Subcutaneous abdominal adipose tissue (tissue), 5 donors: ENCODE data around the gene MEX3D.

ENCODE experiments used
- H3K27ac ChIP-seq: one replicate; pipeline ENCODE4 v1.7.0; 2013; ENCODE audit warnings: low read depth, mild to moderate bottlenecking, inconsistent platforms, low read length, moderate library complexity
- H3K27me3 ChIP-seq, 5 donors: one replicate each; pipeline ENCODE4 v1.7.0; 2013; ENCODE audit warnings: low read length in 5 of 5, inconsistent platforms in 1 of 5; ENCODE audit not compliant: control insufficient read depth in 5 of 5, insufficient read depth in 4 of 5
- H3K36me3 ChIP-seq, 5 donors: one replicate each; pipeline ENCODE4 v1.7.0; 2013; ENCODE audit warnings: low read length in 5 of 5; ENCODE audit not compliant: control insufficient read depth in 5 of 5, insufficient read depth in 5 of 5
- H3K4me1 ChIP-seq, 5 donors: one replicate each; pipeline ENCODE4 v1.7.0; 2013; ENCODE audit warnings: low read length in 5 of 5, mild to moderate bottlenecking in 3 of 5, moderate library complexity in 1 of 5; ENCODE audit not compliant: control insufficient read depth in 5 of 5, insufficient read depth in 5 of 5
- H3K4me3 ChIP-seq, 5 donors: one replicate each; pipeline ENCODE4 v1.7.0; 2013; ENCODE audit warnings: low read length in 5 of 5, low read depth in 1 of 5
- H3K9ac ChIP-seq, 5 donors: one replicate each; pipeline ENCODE4 v1.7.0; 2013; ENCODE audit warnings: low read length in 5 of 5, mild to moderate bottlenecking in 4 of 5, moderate library complexity in 3 of 5
- H3K9me3 ChIP-seq, 5 donors: one replicate each; pipeline ENCODE4 v1.7.0; 2013; ENCODE audit warnings: low read length in 5 of 5; ENCODE audit not compliant: control insufficient read depth in 5 of 5
- donor health status: healthy.
- donor health status: healthy.
- donor health status: healthy.
- donor health status: healthy.
- donor health status: healthy.

The MEX3D gene

DNA sequence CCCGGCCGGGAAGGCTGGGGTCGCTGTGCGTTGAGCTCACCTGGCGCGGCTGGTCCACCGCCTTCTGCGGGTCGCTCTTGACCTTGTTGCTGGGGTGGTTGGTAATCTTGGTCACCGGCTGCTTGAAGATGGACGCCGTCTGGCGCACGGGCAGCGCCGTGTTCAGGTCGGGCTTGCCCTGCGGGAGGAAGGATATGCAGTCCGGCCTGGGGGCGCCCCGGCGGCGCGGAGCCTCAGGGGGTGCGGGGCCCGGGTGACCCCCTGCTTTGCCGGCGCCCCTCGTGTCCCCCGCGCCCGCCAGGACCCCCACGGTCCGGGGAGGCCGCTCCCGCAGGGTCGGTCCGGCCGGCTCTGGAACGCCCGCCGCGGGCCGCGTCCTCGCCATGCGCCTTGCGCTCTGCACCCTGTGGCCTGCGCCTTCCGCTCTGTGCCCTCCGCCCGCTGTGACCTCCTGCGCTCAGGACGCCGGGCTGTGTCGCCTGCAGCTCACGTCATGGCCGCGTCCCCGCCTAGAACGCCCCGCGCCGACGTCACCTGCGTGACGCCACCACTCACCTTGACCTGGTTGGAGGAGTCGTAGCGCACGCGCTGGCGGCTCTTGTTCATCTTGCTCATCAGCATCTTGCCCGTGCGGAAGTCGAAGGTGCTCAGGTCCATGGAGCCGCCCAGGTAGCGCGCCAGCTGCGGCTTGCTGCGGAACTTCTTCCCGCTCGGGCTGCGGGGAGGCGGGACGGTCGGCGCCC is 16.5 kb upstream of the MEX3D start:
- no peaks in the 10 kb centered on the region for H3K9me3 ChIP-seq
- no peak overlapping the region for H3K9ac ChIP-seq
- no peak overlapping the region for H3K27ac ChIP-seq
- H3K4me3 ChIP-seq, result no peak overlapping the region
- H3K4me1 ChIP-seq, result peaks cover 0 to 13% (median 3%) of the 10 kb centered on the region in 5 donors
- peaks cover 0 to 46% (median 38%) of the 10 kb centered on the region in 5 donors for H3K36me3 ChIP-seq
- no peaks in the 10 kb centered on the region for H3K27me3 ChIP-seq

DNA sequence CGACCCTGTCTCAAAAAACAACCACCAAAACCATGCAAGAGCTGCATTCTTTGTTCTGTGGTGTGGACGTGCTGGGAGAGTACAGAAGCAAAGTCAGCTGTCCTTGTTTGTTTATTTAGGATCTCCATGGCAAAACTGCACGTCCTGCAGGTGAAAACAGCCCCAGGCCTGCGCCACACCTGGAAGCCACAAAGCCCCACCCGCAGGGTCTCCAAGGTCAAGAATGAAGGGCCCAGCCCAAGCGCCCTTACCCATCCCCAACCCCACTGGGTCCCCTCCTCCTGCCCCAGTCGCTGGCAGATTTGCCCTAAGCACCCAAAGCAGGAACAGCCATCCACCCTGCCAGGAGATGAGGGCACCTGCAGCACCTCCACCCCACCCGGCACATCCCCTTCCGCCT is 14.1 kb upstream of the MEX3D start:
- Histone ChIP-seq H3K9ac (no peak overlapping the region), H3K27me3 (no peaks in the 10 kb centered on the region), H3K9me3 (no peaks in the 10 kb centered on the region), H3K4me1 (no peaks in the 10 kb centered on the region), H3K36me3 (peaks cover 0 to 67% (median 54%) of the 10 kb centered on the region in 5 donors), H3K27ac (no peak overlapping the region), H3K4me3 (no peak overlapping the region)

DNA sequence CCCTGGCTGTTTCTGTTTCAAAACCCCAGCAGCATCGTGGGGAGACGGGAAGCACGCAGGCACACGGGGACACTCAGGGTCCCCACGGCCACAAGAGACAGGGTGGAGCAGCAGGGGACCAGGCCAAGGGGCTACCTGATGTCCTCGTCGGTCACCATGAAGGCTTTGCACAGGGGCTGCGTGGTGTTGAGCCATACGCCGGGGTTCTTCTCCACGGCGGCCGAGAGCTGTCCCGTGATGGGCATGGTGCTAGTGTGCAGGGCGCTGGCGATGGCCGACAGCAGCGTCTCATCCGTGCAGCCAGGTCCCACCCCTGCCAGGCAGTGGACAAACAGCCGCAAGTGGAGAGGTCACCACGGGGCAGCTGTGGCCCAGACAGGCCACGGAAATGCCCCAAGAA is 12.8 kb upstream of the MEX3D start:
- Histone ChIP-seq H3K4me3 (no peak overlapping the region), H3K36me3 (peaks cover 0 to 79% (median 61%) of the 10 kb centered on the region in 5 donors)

DNA sequence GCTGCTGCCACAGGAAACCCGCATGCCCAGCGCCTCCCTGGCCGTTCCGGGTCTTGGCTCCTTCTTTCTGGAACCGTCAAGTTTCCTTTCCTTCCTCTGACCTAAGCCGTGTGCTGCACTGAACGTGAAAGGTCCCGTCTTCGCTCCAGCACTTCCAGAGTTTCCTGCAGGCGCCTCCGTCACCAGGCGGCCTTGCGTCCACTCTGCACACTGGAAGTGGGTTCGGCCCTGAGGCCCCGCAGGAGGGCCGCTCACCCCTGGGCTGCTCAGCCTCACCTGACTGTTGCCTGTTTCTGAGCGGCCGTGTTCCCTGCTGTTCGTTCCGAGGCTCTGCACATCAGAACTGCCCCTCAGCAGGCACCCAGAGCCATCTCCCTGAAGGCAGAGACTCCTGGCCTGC is 12.3 kb upstream of the MEX3D start:
- Histone ChIP-seq H3K27me3 (no peaks in the 10 kb centered on the region), H3K4me3 (no peak overlapping the region), H3K36me3 (peaks cover 0 to 80% (median 61%) of the 10 kb centered on the region in 5 donors), H3K9me3 (no peaks in the 10 kb centered on the region), H3K4me1 (no peaks in the 10 kb centered on the region), H3K9ac (no peak overlapping the region), H3K27ac (no peak overlapping the region)

More for the DNA sequence above, 12.8 kb upstream of the MEX3D start:
- Histone ChIP-seq H3K27ac (no peak overlapping the region), H3K9me3 (no peaks in the 10 kb centered on the region), H3K9ac (no peak overlapping the region), H3K4me1 (no peaks in the 10 kb centered on the region), H3K27me3 (no peaks in the 10 kb centered on the region)

DNA sequence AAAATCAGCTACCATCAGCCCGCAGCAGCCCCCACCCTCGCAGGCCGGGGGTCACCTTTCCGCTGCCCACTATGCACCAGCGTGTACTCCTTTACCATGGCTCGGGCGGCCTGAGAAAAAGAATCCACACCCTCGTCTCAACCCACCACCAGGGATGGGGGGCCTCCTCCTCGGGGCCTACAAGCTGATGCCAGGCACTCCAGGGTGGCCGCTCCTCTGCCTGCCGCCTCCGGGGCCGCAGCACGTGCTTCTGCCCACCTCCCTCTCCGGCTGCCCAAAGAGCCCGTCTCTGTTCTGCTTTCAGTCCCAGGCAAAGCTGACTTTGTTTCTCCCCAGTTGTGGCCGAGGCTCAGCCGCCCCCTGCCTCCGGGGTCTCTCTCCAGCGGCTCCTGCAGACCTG is 11.1 kb upstream of the MEX3D start:
- Histone ChIP-seq H3K9ac (no peak overlapping the region), H3K27me3 (no peaks in the 10 kb centered on the region), H3K4me3 (no peak overlapping the region), H3K36me3 (peaks cover 0 to 73% (median 58%) of the 10 kb centered on the region in 5 donors), H3K4me1 (no peaks in the 10 kb centered on the region), H3K27ac (no peak overlapping the region), H3K9me3 (no peaks in the 10 kb centered on the region)

DNA sequence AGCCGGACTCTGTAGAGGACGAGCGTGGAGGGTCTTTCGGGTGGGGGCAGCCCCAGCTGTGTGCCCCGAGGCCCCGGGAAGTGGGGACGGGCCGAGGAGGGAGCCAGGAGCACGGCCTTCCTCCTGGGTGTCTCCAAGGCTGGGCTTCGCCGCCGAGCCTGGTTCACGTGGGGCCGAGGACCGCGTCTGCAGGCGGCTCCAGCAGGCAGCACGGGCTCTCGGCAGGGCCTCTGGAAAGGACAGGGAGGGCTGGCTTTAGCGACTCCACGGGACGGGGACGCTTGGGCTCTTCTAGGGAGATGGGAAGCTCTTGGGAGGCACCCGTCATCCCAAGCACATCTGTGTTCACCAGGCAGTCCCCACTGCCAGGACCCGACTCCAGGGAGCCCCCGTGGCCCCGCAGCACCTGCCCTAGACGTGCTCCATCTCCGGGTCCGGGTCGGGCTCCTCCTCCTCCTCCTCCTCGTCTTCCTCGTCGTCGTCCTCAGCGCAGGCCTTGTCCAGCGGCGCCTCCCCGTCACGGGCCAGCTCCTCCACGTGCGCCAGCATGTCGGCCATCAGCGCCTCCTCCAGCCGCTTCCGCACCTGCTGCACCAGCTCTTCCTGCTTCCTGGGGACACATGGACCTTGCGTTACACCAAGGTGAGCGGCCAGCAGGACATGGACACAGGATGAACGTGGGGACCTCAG is 9.9 kb upstream of the MEX3D start:
- peaks cover 0 to 65% (median 53%) of the 10 kb centered on the region in 5 donors for H3K36me3 ChIP-seq
- no peaks in the 10 kb centered on the region for H3K9me3 ChIP-seq
- H3K9ac ChIP-seq, result no peak overlapping the region
- H3K27me3 ChIP-seq, result no peaks in the 10 kb centered on the region
- no peaks in the 10 kb centered on the region for H3K4me1 ChIP-seq
- H3K27ac ChIP-seq, result no peak overlapping the region
- no peak overlapping the region for H3K4me3 ChIP-seq

DNA sequence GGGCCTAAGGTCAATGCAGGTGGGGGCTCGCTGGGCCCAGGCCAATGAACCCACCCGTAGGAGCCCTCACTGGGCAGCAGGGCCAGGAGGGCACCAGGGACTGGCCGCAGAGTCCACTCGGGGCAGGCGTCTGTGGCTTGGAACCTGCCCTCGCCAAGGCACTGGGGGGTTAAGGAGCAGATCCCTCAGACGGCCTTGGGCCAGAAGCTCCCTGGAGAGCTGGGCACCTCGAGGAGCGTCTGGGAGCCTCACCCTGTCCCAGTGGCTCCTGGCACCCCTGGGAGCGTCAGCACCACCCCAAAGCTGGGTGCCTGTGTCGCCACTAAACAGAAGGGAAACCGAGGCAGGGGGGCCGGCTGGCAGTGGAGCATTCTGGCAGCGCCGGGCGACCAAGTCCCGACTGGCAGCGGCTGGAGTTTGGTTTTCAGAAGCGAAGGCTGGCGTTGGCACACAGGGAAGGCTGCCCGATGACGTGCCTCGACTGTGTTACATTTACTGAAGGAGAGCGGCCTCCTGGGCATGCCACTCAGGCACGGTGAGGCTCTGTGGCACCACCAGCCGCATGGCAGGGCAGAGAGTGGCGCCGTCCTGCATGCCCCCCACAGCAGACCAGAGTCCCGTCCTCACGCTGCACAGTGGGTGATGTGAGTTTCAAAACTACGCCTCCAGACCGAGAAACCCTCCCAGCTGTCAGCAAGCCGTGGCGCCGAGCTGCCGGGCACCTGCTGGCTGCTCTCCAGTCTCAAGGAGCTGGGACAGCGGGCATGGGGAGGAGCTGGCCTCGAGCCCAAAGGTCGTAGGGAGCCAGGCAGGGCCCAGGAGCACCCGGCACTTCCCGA is 9.2 kb upstream of the MEX3D start:
- H3K4me1 ChIP-seq, result no peaks in the 10 kb centered on the region
- no peak overlapping the region for H3K4me3 ChIP-seq
- no peak overlapping the region for H3K27ac ChIP-seq
- H3K27me3 ChIP-seq, result no peaks in the 10 kb centered on the region
- no peaks in the 10 kb centered on the region for H3K9me3 ChIP-seq
- no peak overlapping the region for H3K9ac ChIP-seq
- peaks cover 0 to 60% (median 48%) of the 10 kb centered on the region in 5 donors for H3K36me3 ChIP-seq

DNA sequence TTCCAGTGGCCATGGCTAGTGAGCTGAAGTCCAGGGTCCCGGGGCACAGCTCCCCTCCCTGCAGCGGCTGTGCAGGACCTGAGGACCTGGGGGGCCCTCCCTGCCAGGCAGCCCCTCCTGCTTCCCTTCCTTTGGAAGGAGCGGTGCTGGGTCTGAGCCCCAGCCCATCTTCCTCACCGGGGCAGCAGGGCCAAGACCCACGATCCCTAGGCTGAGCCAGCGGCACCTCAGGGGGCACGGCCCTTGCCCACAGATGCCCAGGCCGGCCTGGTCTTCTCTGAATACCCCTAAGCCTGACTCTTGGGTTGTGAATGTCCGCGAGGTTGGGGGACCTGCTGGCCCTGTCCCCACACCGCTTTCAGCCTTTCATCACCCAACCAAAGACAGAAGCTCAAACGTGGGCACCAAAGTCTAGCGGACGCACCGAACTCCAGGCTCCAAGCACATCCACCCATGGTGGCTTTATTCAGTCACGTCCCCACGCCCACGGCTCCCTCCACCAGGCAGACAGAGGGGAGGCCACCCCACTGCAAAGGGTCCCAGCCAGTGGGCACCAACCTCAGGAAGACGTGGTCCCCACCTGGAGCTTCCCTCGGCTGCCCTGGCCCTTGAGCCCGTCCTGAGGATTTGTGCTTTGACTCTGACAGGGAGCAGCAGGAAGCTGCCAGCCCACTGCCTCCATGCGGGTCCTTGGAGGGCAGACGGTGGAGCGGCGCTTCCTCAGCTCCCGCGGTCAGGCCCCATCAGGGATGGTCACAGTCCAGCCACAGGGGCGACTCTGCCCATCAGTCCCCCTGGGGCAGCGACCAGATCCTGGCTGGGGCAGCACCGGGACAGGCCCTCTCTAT is 8.3 kb upstream of the MEX3D start:
- Histone ChIP-seq H3K4me1 (no peaks in the 10 kb centered on the region), H3K9ac (no peak overlapping the region), H3K27me3 (no peaks in the 10 kb centered on the region), H3K9me3 (no peaks in the 10 kb centered on the region), H3K36me3 (peaks cover 0 to 52% (median 42%) of the 10 kb centered on the region in 5 donors), H3K27ac (no peak overlapping the region), H3K4me3 (no peak overlapping the region)

DNA sequence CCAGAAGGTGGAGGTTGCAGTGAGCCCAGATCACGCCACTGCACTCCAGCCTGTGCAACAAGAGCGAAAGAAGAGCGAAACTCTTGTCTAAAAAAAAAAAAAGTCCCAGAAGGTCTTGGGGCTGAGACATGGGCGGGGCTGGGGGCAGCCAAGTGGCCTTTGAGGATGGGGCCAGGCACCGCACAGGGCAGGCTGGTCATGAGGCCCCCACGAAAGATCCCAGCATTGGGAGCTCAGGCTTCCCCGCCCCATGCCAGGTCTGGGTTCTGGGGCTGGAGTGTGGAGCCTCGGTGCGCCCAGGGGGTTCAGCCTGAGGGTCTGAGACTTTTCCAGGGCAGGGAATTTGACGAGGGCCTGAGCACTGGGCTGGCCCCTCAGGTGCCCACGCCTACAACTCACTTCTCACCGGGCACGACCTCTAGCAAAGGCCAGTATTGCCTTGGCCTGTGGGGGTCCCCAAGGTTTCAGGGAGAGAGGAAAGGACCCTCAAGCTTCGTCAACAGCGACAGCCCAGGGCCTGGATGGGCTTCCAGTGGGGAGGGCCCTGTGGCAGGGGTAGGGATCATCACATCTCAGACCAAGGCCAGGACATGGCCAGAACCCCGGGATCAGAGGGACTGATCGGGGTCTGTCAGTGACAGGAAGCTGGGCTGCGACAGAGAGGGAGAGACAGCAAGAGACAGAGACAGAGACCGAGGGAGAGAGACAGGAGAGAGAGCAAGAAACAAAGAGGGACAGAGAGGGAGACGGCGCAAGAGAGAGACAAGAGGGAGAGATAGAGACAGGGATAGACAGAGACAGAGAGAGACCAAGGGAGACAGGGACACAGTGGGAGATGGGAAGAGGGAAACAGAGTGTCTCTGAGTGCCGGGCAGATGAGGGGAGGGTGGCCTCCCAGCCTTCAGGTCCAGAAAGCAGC is 7.5 kb upstream of the MEX3D start:
- H3K4me1 ChIP-seq, result no peaks in the 10 kb centered on the region
- peaks cover 0 to 43% (median 33%) of the 10 kb centered on the region in 5 donors for H3K36me3 ChIP-seq
- no peaks in the 10 kb centered on the region for H3K9me3 ChIP-seq
- no peaks in the 10 kb centered on the region for H3K27me3 ChIP-seq
- no peak overlapping the region for H3K4me3 ChIP-seq
- no peak overlapping the region for H3K9ac ChIP-seq
- no peak overlapping the region for H3K27ac ChIP-seq
